Right forelimb (tissue), 1 donor: ENCODE results near the gene OR2L2.
"Not testable (repeated sequence)": the region's sequence is repeated elsewhere in the genome, so short reads cannot be mapped to it uniquely, and the experiment has no call there.

Experiments
- DNase-seq: peaks from one replicate; pipeline ENCODE4 v3.0.0-alpha.2; 2018

The OR2L2 gene, protein sequence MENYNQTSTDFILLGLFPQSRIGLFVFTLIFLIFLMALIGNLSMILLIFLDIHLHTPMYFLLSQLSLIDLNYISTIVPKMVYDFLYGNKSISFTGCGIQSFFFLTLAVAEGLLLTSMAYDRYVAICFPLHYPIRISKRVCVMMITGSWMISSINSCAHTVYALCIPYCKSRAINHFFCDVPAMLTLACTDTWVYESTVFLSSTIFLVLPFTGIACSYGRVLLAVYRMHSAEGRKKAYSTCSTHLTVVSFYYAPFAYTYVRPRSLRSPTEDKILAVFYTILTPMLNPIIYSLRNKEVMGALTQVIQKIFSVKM

DNA sequence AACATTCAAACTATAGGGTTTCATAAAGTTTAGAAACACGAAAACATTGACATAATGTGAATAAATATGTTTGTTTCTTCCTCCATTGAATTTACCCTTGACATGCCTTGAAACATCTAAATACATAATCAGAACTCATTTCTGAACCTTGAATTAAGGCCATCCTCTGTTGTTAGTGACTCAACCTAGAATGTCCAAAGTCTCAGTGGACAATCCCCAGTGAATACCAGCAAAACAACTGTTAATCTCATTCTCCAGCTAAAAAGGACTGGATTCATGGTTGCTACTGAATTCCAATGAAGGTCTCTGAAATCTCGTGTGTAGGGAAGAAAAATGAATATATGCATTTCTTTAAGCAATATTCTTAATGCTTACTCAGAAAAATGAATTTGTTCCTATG is at the start of gene OR2L2:
Gene OR2L2, plus strand, starts transcription at position 301 of the 400 bp plus-strand sequence. CDS start 8,198 bp downstream, outside the sequence.
- no peak for DNase-seq

DNA sequence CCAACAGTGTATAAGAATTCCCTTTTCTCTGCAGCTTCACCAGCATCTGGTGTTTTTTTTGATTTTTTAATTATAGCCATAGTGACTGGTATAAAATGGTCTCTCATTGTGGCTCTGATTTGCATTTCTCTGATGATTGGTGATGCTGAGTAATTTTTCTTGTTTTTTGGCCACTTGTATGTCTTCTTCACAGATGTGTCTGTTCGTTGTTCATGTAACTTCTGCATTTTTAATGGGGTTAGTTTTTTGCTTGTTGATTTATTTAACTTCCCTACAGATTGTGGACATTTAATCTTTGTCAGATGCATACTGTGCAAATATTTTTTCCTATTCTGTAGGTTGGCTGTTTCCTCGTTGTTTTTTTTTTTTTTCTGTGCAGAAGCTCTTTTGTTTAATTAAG is 36.9 kb upstream of the OR2L2 start:
- no peak for DNase-seq

DNA sequence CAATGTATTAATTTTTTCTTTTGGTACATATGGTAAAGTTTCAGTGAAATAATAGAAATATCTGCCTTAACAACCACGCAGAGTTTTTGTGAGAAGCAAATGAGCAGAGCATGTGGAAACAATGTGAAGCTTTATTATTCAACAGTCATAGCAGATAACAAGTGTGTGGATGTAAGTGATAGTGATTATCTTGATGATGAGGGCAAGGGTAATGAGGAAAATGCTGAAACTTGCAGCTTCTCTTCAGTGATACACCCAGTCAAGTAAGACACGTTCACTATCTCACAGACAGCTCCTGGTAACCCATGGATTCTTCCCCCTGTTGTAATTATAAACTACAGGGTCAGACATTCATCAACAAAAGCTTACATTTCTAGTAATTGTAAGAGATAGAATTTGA is 31.1 kb upstream of the OR2L2 start:
- no peak for DNase-seq

DNA sequence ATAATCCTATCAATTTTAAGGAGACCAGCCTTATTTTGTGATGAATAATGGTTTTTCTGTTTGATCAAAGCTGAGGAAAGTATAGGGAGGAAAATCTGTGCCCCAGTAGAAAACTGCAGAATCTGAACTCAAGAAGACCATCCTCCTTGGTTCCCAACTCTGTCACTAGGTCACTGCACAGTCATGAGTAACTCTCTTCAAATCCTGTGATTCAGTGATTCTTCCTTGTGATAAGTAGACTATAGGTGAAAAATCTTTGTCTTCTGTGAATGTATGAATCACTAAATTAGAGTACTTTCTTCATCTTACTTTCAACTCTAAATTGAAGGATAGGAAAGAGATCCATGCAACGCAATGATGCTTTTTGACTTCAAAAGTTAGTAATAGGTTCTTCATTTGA is 29.7 kb upstream of the OR2L2 start:
- DNase-seq: no peak

DNA sequence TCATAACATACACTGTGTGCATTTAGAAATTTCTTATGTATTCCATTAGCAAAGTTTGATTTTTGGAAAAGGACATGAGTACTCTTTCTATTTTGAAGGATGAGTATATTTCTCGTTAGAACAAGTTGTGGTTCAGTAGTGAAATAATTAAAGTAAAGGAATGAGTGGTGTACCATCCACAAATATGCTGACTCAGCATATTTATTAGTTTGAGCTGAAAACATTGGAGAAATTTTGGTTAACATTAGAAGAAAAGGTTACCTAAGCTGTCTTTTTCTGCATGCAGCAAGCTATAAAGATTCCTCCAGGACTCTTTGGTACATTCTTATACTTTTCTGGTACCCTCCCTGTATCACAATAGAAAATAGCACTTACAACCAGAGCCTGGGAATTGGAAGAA is 22.1 kb upstream of the OR2L2 start:
- no peak for DNase-seq

DNA sequence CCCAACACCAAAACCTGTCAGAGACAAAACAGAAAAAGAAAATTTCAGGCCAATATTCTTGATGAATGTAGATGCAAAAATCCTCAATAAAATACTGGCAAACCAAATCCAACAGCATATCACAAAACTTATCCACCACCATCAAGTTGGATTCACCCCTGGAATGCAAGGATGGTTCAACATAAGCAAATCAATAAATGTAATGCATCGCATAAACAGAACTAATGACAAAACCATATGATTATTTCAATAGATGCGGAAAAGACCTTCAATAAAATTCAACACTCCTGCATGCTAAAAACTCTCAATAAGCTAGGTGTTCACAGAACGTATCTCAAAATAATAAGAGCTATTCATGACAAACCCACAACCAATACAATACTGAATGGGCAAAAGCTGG is 20.2 kb upstream of the OR2L2 start:
- no peak for DNase-seq

DNA sequence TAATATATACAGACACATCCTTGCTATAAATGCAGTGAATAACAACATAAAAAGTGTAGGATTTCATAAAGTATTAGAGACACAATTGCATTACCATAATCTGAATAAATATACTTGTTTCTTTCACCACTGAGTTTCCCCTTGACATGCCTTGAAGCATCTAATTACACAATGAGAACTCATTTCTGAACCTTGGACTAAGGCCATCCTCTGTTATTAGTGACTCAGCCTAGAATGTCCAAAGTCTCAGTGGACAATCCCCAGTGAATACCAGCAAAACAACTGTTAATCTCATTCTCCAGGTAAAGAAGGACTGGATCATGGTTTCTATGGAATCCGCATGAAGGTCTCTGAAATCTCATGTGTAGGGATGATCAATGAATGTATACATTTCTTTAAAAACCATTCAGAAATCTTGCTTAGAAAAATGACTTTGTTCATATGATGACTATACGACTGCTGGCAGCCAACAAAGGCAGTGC is 16.6 kb upstream of the OR2L2 start, which contains the start of gene OR2L5:
Gene OR2L5, plus strand, starts transcription at position 432 of the 482 bp plus-strand sequence. CDS start 8,288 bp downstream, outside the sequence.
- no peak for DNase-seq

DNA sequence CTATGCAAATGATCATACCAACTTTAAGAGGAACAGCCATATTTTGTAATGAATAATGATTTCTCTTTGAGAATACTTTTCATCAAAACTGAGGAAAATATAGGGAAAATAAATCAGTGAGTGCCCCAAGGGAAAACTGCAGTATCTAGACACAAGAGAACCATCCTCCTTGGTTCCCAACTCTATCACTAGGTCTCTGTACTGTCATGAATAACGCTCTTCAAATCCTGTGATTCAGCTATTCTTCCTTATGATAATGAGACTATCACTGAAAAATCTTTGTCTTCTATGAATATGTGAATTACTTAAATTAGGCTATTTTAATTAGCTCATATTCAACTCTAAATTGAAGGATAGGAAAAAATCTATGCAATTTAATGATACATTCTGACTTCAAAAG is 14.1 kb upstream of the OR2L2 start:
- DNase-seq: no peak

DNA sequence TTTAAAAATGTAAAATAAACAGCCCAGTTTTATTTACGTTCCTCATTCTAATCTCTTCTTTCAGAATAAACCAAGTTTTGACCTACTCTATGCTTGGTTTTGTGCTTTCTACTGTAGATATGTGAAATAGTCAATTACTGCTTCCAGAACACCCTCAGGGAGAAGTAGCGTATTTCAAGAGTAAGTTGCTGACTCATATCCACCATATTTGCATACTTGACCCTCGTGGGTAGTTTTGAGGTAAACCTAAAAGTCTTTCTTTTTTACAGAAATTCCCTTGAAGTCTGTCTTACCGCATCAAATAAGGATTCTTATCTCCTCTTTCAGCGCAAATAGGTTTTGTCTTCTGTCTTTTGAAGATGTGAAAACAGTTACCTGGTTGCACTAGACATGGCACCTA is 15.3 kb downstream of the OR2L2 start:
- no peak for DNase-seq

DNA sequence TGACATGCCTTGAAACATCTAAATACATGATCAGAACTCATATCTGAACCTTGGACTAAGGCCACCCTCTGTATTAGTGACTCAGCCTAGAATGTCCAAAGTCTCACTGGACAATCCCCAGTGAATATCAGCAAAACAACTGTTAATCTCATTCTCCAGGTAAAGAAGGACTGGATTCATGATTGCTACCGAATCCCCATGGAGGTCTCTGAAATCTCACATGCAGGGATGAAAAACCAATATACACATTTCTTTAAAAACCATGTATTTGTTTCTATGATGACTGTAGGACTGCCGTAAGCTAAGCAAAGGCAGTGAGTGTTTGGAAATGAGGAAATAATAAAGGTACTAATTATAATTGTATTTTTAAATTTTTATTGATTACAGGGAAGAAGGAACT is 16.7 kb downstream of the OR2L2 start, which contains the start of gene OR2L3:
Gene OR2L3, plus strand, starts transcription at position 301 of the 400 bp plus-strand sequence. CDS start 13,846 bp downstream, outside the sequence.
- DNase-seq: no peak

DNA sequence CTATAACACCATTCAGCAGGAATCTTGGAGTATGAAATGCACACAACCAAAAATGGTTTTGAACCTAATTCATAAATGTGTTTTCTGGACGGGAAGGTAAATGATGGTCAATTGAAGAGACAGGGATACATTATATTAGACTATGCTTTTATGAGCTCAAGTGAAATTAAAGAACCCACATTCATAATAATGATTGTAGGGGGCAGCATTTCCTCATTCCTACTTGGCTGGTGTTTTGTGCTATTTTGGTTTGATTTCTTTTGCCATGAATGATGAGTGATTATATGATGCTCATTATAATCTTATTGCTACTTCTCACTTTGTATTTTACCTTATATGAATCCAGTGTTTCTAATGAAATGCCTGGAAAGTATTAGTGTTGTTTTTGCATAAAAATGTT is 17.1 kb downstream of the OR2L2 start:
- DNase-seq: no peak

DNA sequence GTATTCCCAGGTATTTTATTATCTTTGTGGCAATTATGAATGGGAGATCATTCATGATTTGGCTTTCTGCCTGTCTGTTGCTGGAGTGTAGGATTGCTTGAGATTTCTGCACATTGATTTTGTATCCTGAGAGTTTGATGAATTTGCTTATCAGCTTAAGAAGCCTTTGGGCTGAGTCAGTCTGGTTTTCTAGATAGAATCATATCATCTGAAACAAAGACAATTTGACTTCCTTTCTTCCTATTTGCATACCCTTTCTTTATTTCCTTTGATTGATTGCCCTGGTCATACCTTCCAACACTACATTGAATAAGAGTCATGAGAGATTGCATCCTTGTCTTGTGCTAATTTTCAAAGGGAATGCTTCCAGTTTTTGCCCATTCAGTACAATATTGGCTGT is 24.8 kb downstream of the OR2L2 start:
- no peak for DNase-seq

DNA sequence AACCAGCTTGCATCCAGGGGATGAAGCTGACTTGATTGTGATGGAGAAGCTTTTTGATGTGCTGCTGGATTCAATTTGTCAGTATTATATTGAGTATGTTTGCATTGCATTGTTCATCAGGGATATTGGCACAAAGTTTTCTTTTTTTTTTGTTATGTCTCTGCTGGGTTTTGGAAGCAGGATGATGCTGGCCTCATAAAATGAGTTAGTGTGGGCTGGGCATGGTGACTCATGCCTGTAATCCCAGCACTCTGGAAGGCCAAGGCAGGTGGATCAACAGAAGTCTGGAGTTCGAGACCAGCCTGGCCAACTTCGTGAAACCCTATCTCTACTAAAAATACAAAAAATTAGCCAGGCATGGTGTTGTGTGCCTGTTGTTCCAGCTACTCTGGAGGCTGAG is 25.4 kb downstream of the OR2L2 start:
- DNase-seq: no peak

DNA sequence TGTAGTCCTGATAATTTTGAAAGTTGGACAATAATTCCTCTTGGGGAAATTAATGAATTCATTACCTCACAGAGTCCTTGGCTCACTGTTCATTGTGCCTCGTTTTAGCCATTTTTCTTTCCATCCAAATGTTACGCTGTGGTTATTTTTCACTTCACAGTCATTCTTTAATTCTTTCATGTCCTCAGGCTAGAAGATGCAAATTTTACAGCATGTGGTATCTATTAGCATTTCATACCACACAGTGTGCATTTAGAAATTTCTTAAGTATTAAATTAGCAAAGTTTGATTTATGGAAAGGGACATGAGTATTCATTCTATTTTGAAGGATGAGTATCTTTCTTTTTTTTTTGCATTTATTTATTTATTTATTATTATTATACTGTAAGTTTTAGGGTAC is 35.2 kb downstream of the OR2L2 start:
- no peak for DNase-seq

DNA sequence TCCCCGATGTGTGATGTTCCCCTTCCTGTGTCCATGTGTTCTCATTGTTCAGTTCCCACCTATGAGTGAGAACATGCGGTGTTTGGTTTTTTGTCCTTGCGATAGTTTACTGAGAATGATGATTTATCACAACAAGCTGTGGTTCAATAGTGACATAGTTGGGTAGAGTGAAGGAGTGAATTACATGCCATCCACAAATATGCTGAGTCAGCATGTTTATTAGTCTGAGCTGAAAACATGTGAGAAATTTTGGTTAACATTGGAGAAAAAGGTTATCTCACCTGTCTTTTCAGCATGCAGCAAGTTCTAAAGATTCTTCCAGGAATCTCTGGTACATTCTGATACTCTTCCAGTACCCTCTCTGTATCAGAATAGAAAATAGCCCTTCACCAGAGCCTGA is 35.7 kb downstream of the OR2L2 start:
- DNase-seq: no peak

DNA sequence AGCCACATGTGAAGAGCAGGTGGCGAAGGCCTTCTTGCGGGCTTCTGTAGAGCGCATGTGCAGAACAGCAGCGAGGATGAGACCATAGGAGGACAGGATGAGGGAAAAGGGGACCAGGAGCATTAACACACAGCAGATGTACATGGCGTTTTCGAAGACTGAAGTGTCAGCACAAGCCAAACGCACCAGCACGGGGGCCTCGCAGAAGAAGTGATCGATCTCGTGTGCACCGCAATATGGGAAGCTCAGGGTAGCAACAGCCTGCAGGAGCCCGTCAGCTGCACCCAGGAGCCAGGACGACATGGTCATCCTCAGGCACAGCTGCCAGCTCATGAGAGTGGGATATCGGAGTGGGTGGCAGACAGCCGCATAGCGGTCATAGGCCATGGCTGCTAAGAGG is 54.0 kb downstream of the OR2L2 start:
- not testable (repeated sequence) for DNase-seq
